GM20000 (cell line): ENCODE results near the gene MED17.
A peak's percentile ranks its signal among the peaks of the same experiment; 100 is the strongest.
"Not testable (repeated sequence)": the region's sequence is repeated elsewhere in the genome, so short reads cannot be mapped to it uniquely, and the experiment has no call there.

Experiments used
- DNase-seq: peaks from one replicate; pipeline ENCODE4 v3.0.0; 2012; ENCODE audit warnings: low spot score
- TF ChIP-seq, protein P1 (sequence below): IDR thresholded peaks from 2 replicates; pipeline ENCODE4 v1.5.1; 2012; ENCODE audit warnings: mild to moderate bottlenecking, control low read depth; ENCODE audit errors: extremely low read depth, missing control alignments

MED17 gene

DNA sequence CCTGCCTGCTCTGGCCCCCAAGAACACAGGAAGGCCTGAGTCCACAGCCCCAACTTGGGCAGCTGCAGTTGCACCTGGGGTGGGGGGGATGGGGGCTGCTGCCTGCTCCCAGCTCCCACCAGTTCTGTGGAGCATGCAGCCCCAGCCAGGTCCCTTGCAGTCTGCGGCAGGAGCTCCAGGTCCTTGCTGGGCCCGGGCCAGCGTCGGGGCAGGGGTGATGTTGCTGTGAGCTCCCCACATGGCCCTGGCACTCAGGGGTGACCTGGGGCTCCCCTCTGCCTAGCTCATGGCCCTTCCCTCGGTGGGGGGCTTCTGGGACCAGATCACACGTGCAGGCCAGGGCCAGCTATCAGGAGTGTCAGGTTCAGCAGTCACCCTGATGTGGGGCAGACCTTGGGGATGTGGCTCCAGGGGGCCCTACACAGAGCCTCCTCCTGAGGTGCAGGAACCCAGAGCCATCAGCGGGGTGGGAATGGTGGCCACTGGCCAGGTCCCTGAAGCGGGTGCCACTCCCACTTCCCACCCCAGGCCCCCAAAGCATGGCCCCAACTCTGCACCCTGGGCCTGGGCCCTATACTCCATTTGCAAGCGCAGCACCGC, 10.4 kb upstream of the MED17 start:
- no peak for DNase-seq
- TF ChIP-seq, protein P1, sequence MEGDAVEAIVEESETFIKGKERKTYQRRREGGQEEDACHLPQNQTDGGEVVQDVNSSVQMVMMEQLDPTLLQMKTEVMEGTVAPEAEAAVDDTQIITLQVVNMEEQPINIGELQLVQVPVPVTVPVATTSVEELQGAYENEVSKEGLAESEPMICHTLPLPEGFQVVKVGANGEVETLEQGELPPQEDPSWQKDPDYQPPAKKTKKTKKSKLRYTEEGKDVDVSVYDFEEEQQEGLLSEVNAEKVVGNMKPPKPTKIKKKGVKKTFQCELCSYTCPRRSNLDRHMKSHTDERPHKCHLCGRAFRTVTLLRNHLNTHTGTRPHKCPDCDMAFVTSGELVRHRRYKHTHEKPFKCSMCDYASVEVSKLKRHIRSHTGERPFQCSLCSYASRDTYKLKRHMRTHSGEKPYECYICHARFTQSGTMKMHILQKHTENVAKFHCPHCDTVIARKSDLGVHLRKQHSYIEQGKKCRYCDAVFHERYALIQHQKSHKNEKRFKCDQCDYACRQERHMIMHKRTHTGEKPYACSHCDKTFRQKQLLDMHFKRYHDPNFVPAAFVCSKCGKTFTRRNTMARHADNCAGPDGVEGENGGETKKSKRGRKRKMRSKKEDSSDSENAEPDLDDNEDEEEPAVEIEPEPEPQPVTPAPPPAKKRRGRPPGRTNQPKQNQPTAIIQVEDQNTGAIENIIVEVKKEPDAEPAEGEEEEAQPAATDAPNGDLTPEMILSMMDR = no peak

DNA sequence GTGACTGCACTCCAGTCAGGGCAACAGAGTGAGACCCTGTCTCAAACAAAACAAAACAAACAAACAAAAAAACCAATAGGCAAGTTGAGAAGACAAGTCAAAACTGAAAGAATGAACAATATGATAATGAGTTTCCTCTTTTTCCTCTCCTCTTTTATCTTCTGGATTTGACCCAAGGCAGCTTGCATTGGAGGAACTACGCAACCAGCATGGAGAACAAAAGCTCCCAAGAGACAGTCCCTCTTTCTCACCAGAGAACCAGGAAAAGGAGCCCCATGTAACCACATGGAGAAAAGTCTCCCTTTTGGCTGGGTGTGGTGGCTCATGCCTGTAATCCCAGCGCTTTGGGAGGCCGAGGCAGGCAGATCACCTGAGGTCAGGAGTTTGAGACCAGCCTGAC, 9.5 kb upstream of the MED17 start:
- not testable (repeated sequence) for DNase-seq

DNA sequence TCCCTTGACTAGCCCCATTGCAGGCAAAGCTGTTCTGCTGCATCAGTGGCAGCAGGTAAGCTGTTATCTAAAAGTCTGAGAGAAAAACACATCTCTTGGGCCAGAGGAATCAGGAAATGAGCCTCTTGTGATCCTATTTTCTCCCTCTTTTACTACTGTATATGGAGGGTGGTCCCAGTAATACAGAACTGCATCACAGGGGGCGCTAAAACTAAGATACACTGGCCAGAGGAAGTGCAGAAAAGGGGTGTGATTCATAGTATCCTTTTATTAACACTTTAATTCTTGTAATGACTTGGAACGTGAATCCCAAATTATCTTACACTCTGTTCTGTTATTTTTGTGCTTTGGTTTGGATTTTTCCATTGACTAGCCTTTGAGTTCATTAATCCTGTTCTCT, 8.8 kb upstream of the MED17 start:
- TF ChIP-seq, protein P1 = no peak
- no peak for DNase-seq

DNA sequence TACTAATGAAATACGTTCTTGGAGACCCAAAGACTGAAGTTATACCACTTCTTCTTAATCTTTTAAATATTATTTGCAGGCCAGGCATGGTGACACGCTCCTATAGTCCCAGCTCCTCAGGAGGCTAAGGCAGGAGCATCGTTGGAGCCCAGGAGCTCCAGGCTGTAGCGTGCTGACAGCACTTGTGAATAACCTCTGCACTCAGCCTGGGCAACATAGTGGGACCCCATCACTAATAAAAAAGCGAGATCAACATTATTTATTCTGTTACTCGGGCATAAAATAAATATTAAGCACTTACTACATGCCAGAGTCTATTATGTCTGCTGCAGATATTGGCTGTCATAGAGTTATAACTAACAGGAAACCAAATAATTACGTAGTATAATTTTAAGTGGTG, 720 bp upstream of the MED17 start:
- no peak for DNase-seq

DNA sequence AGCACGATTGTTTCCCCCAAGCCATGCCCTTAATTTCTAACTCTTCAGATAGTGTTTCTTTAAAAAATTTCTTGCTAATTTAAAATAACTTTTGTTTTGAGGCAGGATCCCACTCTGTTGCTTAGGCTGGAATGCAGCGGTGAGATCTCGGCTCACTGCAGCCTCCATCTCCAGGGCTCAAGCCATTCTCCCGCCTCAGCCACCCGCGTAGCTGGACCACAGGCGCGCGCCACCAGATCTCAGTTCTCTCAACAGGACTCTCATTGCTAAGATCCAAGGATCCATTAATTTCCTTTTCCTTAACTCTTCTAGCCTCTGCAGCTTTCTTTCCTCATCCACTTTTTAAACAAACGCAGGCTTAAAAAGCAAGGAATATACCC, 327 bp upstream of the MED17 start:
- TF ChIP-seq, protein P1 = no peak
- DNase-seq = peak; percentile 17

More for the DNA sequence above, 720 bp upstream of the MED17 start:
- TF ChIP-seq, protein P1 = no peak

DNA sequence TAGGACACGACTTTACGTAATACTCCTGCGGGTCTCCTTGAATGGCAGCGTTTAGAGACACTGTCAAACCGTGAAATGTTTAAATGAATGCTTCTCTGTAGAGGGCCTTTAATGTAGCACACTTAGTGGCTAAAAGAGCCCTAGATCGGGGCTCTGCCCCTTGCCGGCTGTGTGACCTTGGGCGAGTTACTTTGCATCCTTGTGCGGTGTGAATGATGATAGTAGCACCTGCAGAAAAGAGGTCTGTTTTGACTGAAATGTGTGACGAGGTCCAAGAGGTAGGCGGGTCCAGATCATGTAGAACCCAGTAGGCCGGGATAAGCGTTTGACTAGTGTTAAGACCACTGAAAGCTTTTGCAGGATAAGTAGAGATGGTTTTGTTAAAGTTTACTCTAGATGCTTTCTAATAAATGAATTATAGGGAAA, 866 bp downstream of the MED17 start:
- TF ChIP-seq, protein P1 = no peak
- no peak for DNase-seq

DNA sequence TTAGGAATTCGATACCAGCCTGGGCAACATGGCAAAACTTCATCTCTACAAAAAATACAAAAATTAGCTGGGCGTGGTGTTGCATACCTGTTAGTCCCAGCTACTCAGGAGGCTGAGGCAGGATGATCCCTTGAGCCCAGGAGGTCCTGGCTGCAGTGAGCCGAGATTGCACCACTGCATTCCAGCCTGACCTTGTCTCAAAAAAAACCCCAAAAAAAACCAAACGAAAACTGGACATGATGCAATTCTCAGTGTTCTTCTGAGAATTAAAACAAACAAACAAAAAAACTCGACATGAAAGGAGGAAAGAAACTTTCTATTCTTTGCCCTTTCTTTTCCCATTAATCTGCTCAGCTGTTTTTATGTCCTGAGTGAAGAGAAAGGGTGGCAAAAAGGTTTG, 7.4 kb downstream of the MED17 start:
- no peak for DNase-seq

More for the DNA sequence above, 7.4 kb downstream of the MED17 start:
- TF ChIP-seq, protein P1 = no peak
